Ovary (tissue), 9 donors: ENCODE results near the gene RPSA. TPM values are rescaled to one million over a fixed set of nuclear protein-coding genes. Genes with fewer than 3 reads are reported as not detected.
A peak's percentile ranks its signal among the peaks of the same experiment; 100 is the strongest.

ENCODE experiments used
- DNase-seq, 5 donors: peaks; one replicate each; pipeline ENCODE4 v3.0.0-alpha.2; 2019 to 2020
- H3K27ac ChIP-seq, 2 donors: fragments of 200-600 bp; one replicate each; pipeline versions ENCODE4 v1.5.1 to v1.8.0; 2019 to 2022
- H3K27me3 ChIP-seq: fragments of 200-600 bp; one replicate; pipeline ENCODE4 v1.8.0; 2022
- H3K36me3 ChIP-seq: fragments of 200-600 bp; sonication (generic); one replicate; pipeline ENCODE4 v1.5.1; 2019
- H3K4me1 ChIP-seq: one replicate; pipeline ENCODE4 v1.8.1; 2013; ENCODE audit warnings: mild to moderate bottlenecking, moderate library complexity; ENCODE audit not compliant: insufficient read depth
- H3K4me3 ChIP-seq: fragments of 200-600 bp; sonication (generic); one replicate; pipeline ENCODE4 v1.5.1; 2017
- H3K9me3 ChIP-seq, 2 donors: fragments of 200-600 bp in 1 of 2; sonication (generic) in 1 of 2; one replicate each; pipeline versions ENCODE4 v1.5.1 to v1.8.1; 2013 to 2019; ENCODE audit warnings: mild to moderate bottlenecking in 1 of 2, moderate library complexity in 1 of 2
- CTCF ChIP-seq, 3 donors: fragments of 450-650 bp in 2 of 3; fragments of 200-600 bp in 1 of 3; IDR thresholded peaks; one replicate each; pipeline versions ENCODE4 v1.5.1 to v1.8.0; 2016 to 2022; ENCODE audit warnings: antibody characterized with exemption in 3 of 3, mild to moderate bottlenecking in 1 of 3
- EP300 ChIP-seq: sonication (generic); formaldehyde crosslinking; IDR thresholded peaks from one replicate; pipeline ENCODE4 v1.6.1; 2017; ENCODE audit warnings: antibody characterized with exemption
- POLR2A ChIP-seq: fragments of 450-650 bp; IDR thresholded peaks from one replicate; pipeline ENCODE4 v1.6.1; 2017; ENCODE audit warnings: antibody characterized with exemption, mild to moderate bottlenecking, moderate library complexity
- WGBS, 3 donors: extraction: QIAGEN DNeasy Blood & Tissue Kit in 1 of 3; methylation state at CpG; one replicate each; pipeline versions ENCODE4 v1.1.5 to v1.1.7; 2013 to 2017; 5-methylcytosine and 5-hydroxymethylcytosine counted together
- intact Hi-C, 4 donors: fragments of 100-400 bp; cut with DNase I; formaldehyde crosslinking; loops; one replicate each; pipeline versions ENCODE4 v1.11.0 to v1.15.1; 2022 to 2023
- polyA plus RNA-seq, 2 donors: library from polyadenylated mRNA; stranded (reverse); fragments of 200-250 nt in 1 of 2; fragments of 350-450 nt in 1 of 2; fragmentation: Illumina TruSeq in 1 of 2; extraction: RNeasy Lipid Tissue Mini Kit (QIAGEN cat#74804) in 1 of 2; gene quantifications; one replicate each; pipeline ENCODE4 v1.2.3, GENCODE V29; 2013 to 2014
- total RNA-seq, 7 donors: library from RNA; depleted of rRNA in 2 of 7; stranded (reverse); fragments of >200 nt in 2 of 7; fragmentation: NEBNext Ultra II Directional in 3 of 7; extraction: Animal tissue kit (Norgen Biotek cat#: 25700) in 3 of 7; gene quantifications; one replicate each; pipeline versions ENCODE4 v1.1.0 to v1.2.4, GENCODE V29; 2016 to 2023
- donor health status: DM: no; HTN: no; CAD: no; lungs with moderate emphysema.
- donor health status: DM: no; HTN: no; CAD: no.
- donor health status: Bipolar disorder and iron deficiency.
- donor health status: DM: yes; HTN: yes; CAD: no.
- donor health status: DM: no; HTN: no; CAD: no.
- donor health status: DM: yes; HTN: yes; CAD: no.

The RPSA gene
- total and polyA plus RNA-seq, 9 donors: 1,337 to 2,779 (median 1,695) TPM

GRCh38 chr3:39428745-39429201 is 22.3 kb downstream of the RPSA start:
- peaks cover 5% of the 10 kb centered on the region for H3K4me1 ChIP-seq
- no peak overlapping the region for H3K4me3 ChIP-seq
- H3K27ac ChIP-seq: no peak overlapping the region
- DNase-seq: peak in 1 of 5 donors; percentile 33
- TF ChIP-seq POLR2A (no peak), EP300 (no peak), CTCF (IDR thresholded peaks at IDR 0.05) (no peak)
- intact Hi-C loops: no loop called here
- H3K9me3 ChIP-seq: no peaks in the 10 kb centered on the region
- H3K27me3 ChIP-seq: no peaks in the 10 kb centered on the region
- 38 to 61% (median 58%) methylated on average over 22 of the region's 22 CpGs for WGBS, 3 donors
- H3K36me3 ChIP-seq: no peaks in the 10 kb centered on the region

- no peak for TF ChIP-seq EP300
- no peak for TF ChIP-seq POLR2A
- no peak for TF ChIP-seq CTCF (IDR thresholded peaks at IDR 0.05)
- Histone ChIP-seq H3K27me3 (no peaks in the 10 kb centered on the region), H3K4me1 (peaks cover 6% of the 10 kb centered on the region), H3K9me3 (no peaks in the 10 kb centered on the region), H3K27ac (no peak overlapping the region), H3K4me3 (no peak overlapping the region), H3K36me3 (no peaks in the 10 kb centered on the region)
- intact Hi-C loops: no loop called here
- 84 to 93% (median 89%) methylated on average over 11 of the region's 11 CpGs for WGBS, 3 donors
- no peak for DNase-seq
These were observed 22.9 kb downstream of the RPSA start for GRCh38 chr3:39429466-39429865.

GRCh38 chr3:39432342-39432741 is 25.8 kb downstream of the RPSA start:
- WGBS, 3 donors: 88 to 90% (median 90%) methylated on average over 5 of the region's 5 CpGs
- intact Hi-C loops: no loop called here

GRCh38 chr3:39433642-39434041 is 27.1 kb downstream of the RPSA start:
- intact Hi-C loops: no loop called here
- no peak for DNase-seq
- 23 to 49% (median 32%) methylated on average over 3 of the region's 3 CpGs for WGBS, 3 donors
- no peak overlapping the region for H3K4me3 ChIP-seq
- H3K36me3 ChIP-seq: no peaks in the 10 kb centered on the region
- H3K27ac ChIP-seq: no peak overlapping the region
- H3K9me3 ChIP-seq: no peaks in the 10 kb centered on the region
- H3K4me1 ChIP-seq: peaks cover 5% of the 10 kb centered on the region
- TF ChIP-seq CTCF (IDR thresholded peaks at IDR 0.05) (no peak), POLR2A (no peak), EP300 (no peak)
- no peaks in the 10 kb centered on the region for H3K27me3 ChIP-seq

More at GRCh38 chr3:39432342-39432741, 25.8 kb downstream of the RPSA start:
- Histone ChIP-seq H3K9me3 (no peaks in the 10 kb centered on the region), H3K27me3 (no peaks in the 10 kb centered on the region), H3K36me3 (no peaks in the 10 kb centered on the region), H3K27ac (no peak overlapping the region), H3K4me3 (no peak overlapping the region), H3K4me1 (peaks cover 6% of the 10 kb centered on the region)
- TF ChIP-seq POLR2A: no peak
- TF ChIP-seq CTCF (IDR thresholded peaks at IDR 0.05): no peak
- no peak for TF ChIP-seq EP300
- no peak for DNase-seq
